Right lobe of liver (tissue), 4 donors: ENCODE data around the gene TRIM50.
"Not testable (repeated sequence)": the region's sequence is repeated elsewhere in the genome, so short reads cannot be mapped to it uniquely, and the experiment has no call there.

Experiments used
- CTCF ChIP-seq, 4 donors: fragments of 200-600 bp in 3 of 4; fragments of 450-650 bp in 1 of 4; IDR thresholded peaks; one replicate each; pipeline versions ENCODE4 v1.5.1 to v1.8.0; 2016 to 2022; ENCODE audit warnings: antibody characterized with exemption in 4 of 4, mild to moderate bottlenecking in 2 of 4
- POLR2A ChIP-seq: fragments of 450-650 bp; IDR thresholded peaks from one replicate; pipeline ENCODE4 v1.6.1; 2017; ENCODE audit warnings: antibody characterized with exemption, mild to moderate bottlenecking
- donor health status: DM: no; HTN: no; CAD: no.
- donor health status: DM: no; HTN: no; CAD: no.
- donor health status: DM: no; HTN: yes; CAD: no.

DNA sequence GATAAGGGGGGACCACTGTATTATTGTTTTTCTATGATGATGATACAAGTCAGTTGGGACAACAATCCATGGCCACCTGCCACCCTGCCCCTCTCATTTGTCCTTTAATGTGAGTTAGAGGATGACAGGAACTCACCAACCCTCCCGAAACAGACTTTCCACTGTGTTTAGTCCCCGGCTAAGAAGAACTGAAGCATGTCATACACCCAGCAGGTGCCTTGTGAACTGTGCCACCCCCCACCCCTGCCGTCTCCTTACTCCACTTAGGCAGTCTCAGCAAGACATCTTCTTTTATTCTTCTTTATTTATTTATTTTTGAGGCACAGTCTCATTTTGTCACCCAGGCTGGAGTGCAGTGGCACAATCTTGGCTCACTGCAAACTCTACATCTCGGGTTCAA is 60.1 kb downstream of the TRIM50 start:
- TF ChIP-seq CTCF (IDR thresholded peaks at IDR 0.05); POLR2A: not testable (repeated sequence)
